ENCODE measurements around the gene OR7C2.
A peak's percentile ranks its signal among the peaks of the same experiment; 100 is the strongest.

OR7C2 gene

DNA sequence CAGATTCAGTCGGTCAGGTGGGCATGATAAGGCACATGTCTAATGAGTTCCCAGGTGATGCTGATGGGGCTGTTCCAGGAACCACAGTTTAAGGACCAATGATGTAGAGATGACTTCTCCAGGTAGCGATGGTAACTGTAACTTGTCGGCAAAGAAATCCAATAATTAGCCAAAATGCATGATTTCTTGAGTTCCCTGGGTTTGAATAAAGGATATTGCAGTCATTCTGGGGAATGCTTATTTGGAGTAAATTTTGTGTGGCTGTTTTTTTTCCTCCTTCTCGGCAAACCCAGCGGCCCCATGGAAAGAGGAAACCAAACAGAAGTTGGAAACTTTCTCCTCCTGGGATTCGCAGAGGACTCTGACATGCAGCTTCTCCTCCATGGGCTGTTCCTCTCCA, at the start of gene OR7C2:
TSS of gene OR7C2 (plus strand) at position 301 of the 400 bp plus-strand sequence. CDS start at position 301, 0 bp downstream.
- CTCF ChIA-PET = no interaction called here
- no peak within 1 kb of the TSS for H3K27ac ChIP-seq
- DNase-seq (ENCODE audit: low spot score) = no peak
- POLR2A ChIA-PET (ENCODE audit: low non-redundant PET) = no interaction called here
- TF ChIP-seq CTCF (conservative IDR thresholded peaks at IDR 0.05; ENCODE audit: low read depth) = no peak

- no peak for TF ChIP-seq CTCF (conservative IDR thresholded peaks at IDR 0.05; ENCODE audit: low read depth)
- no peak overlapping the region for H3K27ac ChIP-seq
- no peak for DNase-seq (ENCODE audit: low spot score)
- ChIA-PET CTCF (interaction anchor here (0.6 kb wide), 1 partner anchor 27 kb away, joined by 3 read pairs; no protein-coding TSS in a partner anchor), POLR2A (ENCODE audit: low non-redundant PET) (no interaction called here)
These were observed 39.5 kb upstream of the OR7C2 start for GRCh38 chr19:14901675-14902260.

GRCh38 chr19:14906711-14907110, 34.6 kb upstream of the OR7C2 start:
- ChIA-PET CTCF (interaction anchor here (0.6 to 0.7 kb wide), 2 partner anchors 72 to 176 kb away, joined by 3 to 4 read pairs; no protein-coding TSS in a partner anchor), POLR2A (ENCODE audit: low non-redundant PET) (no interaction called here)

GRCh38 chr19:14915116-14915515, 26.2 kb upstream of the OR7C2 start:
- H3K27ac ChIP-seq = no peak overlapping the region
- CTCF ChIA-PET = interaction anchor here (0.6 kb wide), 1 partner anchor 291 kb away, joined by 5 read pairs; no protein-coding TSS in a partner anchor

More at GRCh38 chr19:14906711-14907110, 34.6 kb upstream of the OR7C2 start:
- no peak for TF ChIP-seq CTCF (conservative IDR thresholded peaks at IDR 0.05; ENCODE audit: low read depth)
- DNase-seq (ENCODE audit: low spot score) = no peak
- H3K27ac ChIP-seq = no peak overlapping the region

GRCh38 chr19:14916848-14917247, 24.4 kb upstream of the OR7C2 start:
- CTCF ChIA-PET = interaction anchor here (1.0 kb wide), 1 partner anchor 25 kb away, joined by 5 read pairs; no protein-coding TSS in a partner anchor
- POLR2A ChIA-PET (ENCODE audit: low non-redundant PET) = no interaction called here
- no peak for TF ChIP-seq CTCF (conservative IDR thresholded peaks at IDR 0.05; ENCODE audit: low read depth)
- no peak overlapping the region for H3K27ac ChIP-seq
- peak; percentile 28 for DNase-seq (ENCODE audit: low spot score)

More at GRCh38 chr19:14915116-14915515, 26.2 kb upstream of the OR7C2 start:
- POLR2A ChIA-PET (ENCODE audit: low non-redundant PET) = no interaction called here
- DNase-seq (ENCODE audit: low spot score) = no peak
- no peak for TF ChIP-seq CTCF (conservative IDR thresholded peaks at IDR 0.05; ENCODE audit: low read depth)

- CTCF ChIA-PET = no interaction called here
- DNase-seq (ENCODE audit: low spot score) = no peak
- POLR2A ChIA-PET (ENCODE audit: low non-redundant PET) = no interaction called here
- TF ChIP-seq CTCF (conservative IDR thresholded peaks at IDR 0.05; ENCODE audit: low read depth) = no peak
- no peak overlapping the region for H3K27ac ChIP-seq
These were observed 7.8 kb upstream of the OR7C2 start for GRCh38 chr19:14933506-14933905.
